GM12875 (cell line): Measurements from ENCODE around the gene TPRG1.

Source experiments
- H3K4me3 ChIP-seq: one replicate; pipeline ENCODE4 v1.5.1; 2011; ENCODE audit warnings: low read depth, low read length, control low read depth
- CTCF ChIP-seq: IDR thresholded peaks from 2 replicates; pipeline ENCODE4 v1.5.1; 2011; ENCODE audit warnings: low read depth, mild to moderate bottlenecking, control low read depth, inconsistent platforms, low read length, moderate library complexity, borderline replicate concordance; ENCODE audit not compliant: insufficient read depth

Gene TPRG1

GRCh38 chr3:189369636-189370035 lies 197.9 kb downstream of the TPRG1 start:
- H3K4me3 ChIP-seq = no peak overlapping the region
- no peak for TF ChIP-seq CTCF

- TF ChIP-seq CTCF = no peak
- no peak overlapping the region for H3K4me3 ChIP-seq
These were observed 200.5 kb downstream of the TPRG1 start for GRCh38 chr3:189372243-189372642.
